Astrocyte (in vitro differentiated cells and primary cell): ENCODE measurements around the gene RDH16. TPM values are rescaled to one million over a fixed set of nuclear protein-coding genes. Genes with fewer than 3 reads are reported as not detected.
"Not testable (repeated sequence)": the region's sequence is repeated elsewhere in the genome, so short reads cannot be mapped to it uniquely, and the experiment has no call there.

Source experiments
- DNase-seq: peaks from one replicate; pipeline ENCODE4 v3.0.0-alpha.2; 2010; ENCODE audit warnings: low read depth
- FAIRE-seq: peaks from 2 replicates; lab custom pipeline; 2011; peaks lifted over from hg19 to GRCh38; lab: Jason Lieb, UNC
- H2AFZ ChIP-seq: 2 replicates; pipeline ENCODE4 v1.6.0; 2012; ENCODE audit warnings: low read depth, low read length, inconsistent platforms
- H3K27ac ChIP-seq: 2 replicates; pipeline ENCODE4 v1.5.1; 2011; ENCODE audit warnings: low read depth, low read length, inconsistent platforms
- H3K27me3 ChIP-seq: 2 replicates; pipeline ENCODE4 v1.6.0; 2011; ENCODE audit warnings: low read length, inconsistent platforms; ENCODE audit not compliant: insufficient read depth
- H3K36me3 ChIP-seq: 2 replicates; pipeline ENCODE4 v1.5.1; 2011; ENCODE audit warnings: low read length, inconsistent platforms; ENCODE audit not compliant: insufficient read depth
- H3K4me1 ChIP-seq: 2 replicates; pipeline ENCODE4 v1.5.1; 2011; ENCODE audit warnings: low read length, inconsistent platforms; ENCODE audit not compliant: insufficient read depth
- H3K4me2 ChIP-seq: 2 replicates; pipeline ENCODE4 v1.6.0; 2012; ENCODE audit warnings: low read length, inconsistent platforms
- H3K4me3 ChIP-seq: 2 replicates; pipeline ENCODE4 v1.5.1; 2011; ENCODE audit warnings: low read depth, mild to moderate bottlenecking, low read length, inconsistent platforms; ENCODE audit not compliant: insufficient read depth
- H3K79me2 ChIP-seq: 2 replicates; pipeline ENCODE4 v1.6.0; 2012; ENCODE audit warnings: mild to moderate bottlenecking, low read length, inconsistent platforms; ENCODE audit not compliant: insufficient read depth
- H3K9ac ChIP-seq: 2 replicates; pipeline ENCODE4 v1.6.0; 2012; ENCODE audit warnings: mild to moderate bottlenecking, low read length, inconsistent platforms
- H3K9me3 ChIP-seq: 2 replicates; pipeline ENCODE4 v1.5.1; 2012; ENCODE audit warnings: low read depth, mild to moderate bottlenecking, low read length, inconsistent platforms; ENCODE audit not compliant: insufficient read depth
- H4K20me1 ChIP-seq: 2 replicates; pipeline ENCODE4 v1.6.0; 2012; ENCODE audit warnings: low read length, inconsistent platforms; ENCODE audit not compliant: insufficient read depth
- H3K27ac Mint-ChIP-seq: one replicate; pipeline ENCODE4 v1.8.0; 2021; ENCODE audit warnings: mild to moderate bottlenecking, mixed read lengths; ENCODE audit not compliant: unreplicated experiment
- H3K27me3 Mint-ChIP-seq: one replicate; pipeline ENCODE4 v1.8.0; 2021; ENCODE audit warnings: low read depth, mixed read lengths; ENCODE audit not compliant: unreplicated experiment
- H3K36me3 Mint-ChIP-seq: one replicate; pipeline ENCODE4 v1.8.0; 2021; ENCODE audit warnings: low read depth, mixed read lengths; ENCODE audit not compliant: unreplicated experiment
- H3K4me1 Mint-ChIP-seq: one replicate; pipeline ENCODE4 v1.8.0; 2021; ENCODE audit warnings: low read depth, mixed read lengths; ENCODE audit not compliant: unreplicated experiment
- H3K4me3 Mint-ChIP-seq: one replicate; pipeline ENCODE4 v1.8.0; 2021; ENCODE audit warnings: mild to moderate bottlenecking, moderate library complexity, mixed read lengths; ENCODE audit not compliant: unreplicated experiment
- H3K9me3 Mint-ChIP-seq: one replicate; pipeline ENCODE4 v1.8.0; 2021; ENCODE audit warnings: mild to moderate bottlenecking, mixed read lengths; ENCODE audit not compliant: unreplicated experiment
- CTCF ChIP-seq: IDR thresholded peaks from 2 replicates; pipeline ENCODE4 v1.5.1; 2011; ENCODE audit warnings: low read depth, mild to moderate bottlenecking, inconsistent platforms, low read length, moderate library complexity; ENCODE audit not compliant: insufficient read depth
- EZH2 ChIP-seq: IDR thresholded peaks from 2 replicates; pipeline ENCODE4 v1.6.1; 2012; ENCODE audit warnings: mild to moderate bottlenecking, low read length, inconsistent platforms; ENCODE audit not compliant: insufficient read depth
- total RNA-seq: library from RNA; stranded (reverse); gene quantifications from 2 replicates; pipeline ENCODE4 v1.2.1, GENCODE V29; 2021

Gene RDH16
- total RNA-seq, 1 donor from 2014 or later = 0.32 TPM

- no peak for FAIRE-seq
- H2AFZ ChIP-seq = no peak overlapping the region
- peak overlapping the region; percentile 62 for H3K4me2 ChIP-seq
- H3K27me3 ChIP-seq = no peaks in the 10 kb centered on the region
- no peaks in the 10 kb centered on the region for H4K20me1 ChIP-seq
- H3K27ac Mint-ChIP-seq = peak overlapping the region; percentile 92
- TF ChIP-seq CTCF (no peak), EZH2 (no peak)
- no peaks in the 10 kb centered on the region for H3K9me3 ChIP-seq
- H3K4me1 Mint-ChIP-seq = peaks cover 15% of the 10 kb centered on the region
- peaks cover 16% of the 10 kb centered on the region for H3K9me3 Mint-ChIP-seq
- no peaks in the 10 kb centered on the region for H3K36me3 ChIP-seq
- no peak overlapping the region for H3K9ac ChIP-seq
- H3K36me3 Mint-ChIP-seq = peaks cover 5% of the 10 kb centered on the region
- peaks cover 8% of the 10 kb centered on the region for H3K4me1 ChIP-seq
- DNase-seq = peak; percentile 55
- peaks cover 13% of the 10 kb centered on the region for H3K27me3 Mint-ChIP-seq
- no peak overlapping the region for H3K4me3 ChIP-seq
- H3K79me2 ChIP-seq = no peaks in the 10 kb centered on the region
- H3K4me3 Mint-ChIP-seq = peak overlapping the region; percentile 47
- no peak overlapping the region for H3K27ac ChIP-seq
Observed at GRCh38 chr12:56941299-56942017, 15.9 kb downstream of the RDH16 start.

DNA sequence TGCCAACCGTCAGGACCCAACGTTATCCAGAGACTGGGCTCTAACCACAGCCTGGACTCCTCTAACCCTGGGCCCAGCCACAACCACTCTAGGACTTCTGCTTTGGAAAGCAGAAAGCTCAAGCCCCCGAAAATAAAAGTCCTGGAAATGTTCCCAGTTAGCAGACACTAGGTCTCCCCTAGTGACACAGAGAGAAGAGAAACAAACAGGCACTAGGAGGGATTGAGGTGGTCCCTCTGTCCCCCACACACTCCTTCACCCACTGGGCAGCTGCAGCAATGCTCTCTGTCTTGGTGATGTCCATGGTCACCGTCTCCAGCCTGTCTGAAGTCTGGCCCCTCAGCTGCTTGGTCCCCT lies 16.5 kb downstream of the RDH16 start:
- not testable (repeated sequence) for H3K4me3 ChIP-seq, H3K79me2 ChIP-seq, H3K36me3 Mint-ChIP-seq, H3K27ac ChIP-seq, H3K9me3 ChIP-seq, H3K27me3 ChIP-seq, DNase-seq, H3K4me1 ChIP-seq, H3K36me3 ChIP-seq, H4K20me1 ChIP-seq, H2AFZ ChIP-seq, H3K9ac ChIP-seq, H3K4me2 ChIP-seq, FAIRE-seq
- peak overlapping the region; percentile 92 for H3K27ac Mint-ChIP-seq
- H3K27me3 Mint-ChIP-seq = peaks cover 13% of the 10 kb centered on the region
- peaks cover 15% of the 10 kb centered on the region for H3K4me1 Mint-ChIP-seq
- peak overlapping the region; percentile 47 for H3K4me3 Mint-ChIP-seq
- H3K9me3 Mint-ChIP-seq = peaks cover 16% of the 10 kb centered on the region

GRCh38 chr12:56935752-56936151 lies 21.7 kb downstream of the RDH16 start:
- Mint-ChIP-seq H3K36me3 (peaks cover 5% of the 10 kb centered on the region), H3K4me3 (no peak overlapping the region), H3K27me3 (peaks cover 19% of the 10 kb centered on the region), H3K9me3 (peaks cover 12% of the 10 kb centered on the region), H3K4me1 (peaks cover 1% of the 10 kb centered on the region), H3K27ac (no peak overlapping the region)
- Histone ChIP-seq H3K9ac (no peak overlapping the region), H3K79me2 (no peaks in the 10 kb centered on the region), H3K4me2 (no peak overlapping the region), H3K4me3 (no peak overlapping the region), H2AFZ (no peak overlapping the region), H3K9me3 (no peaks in the 10 kb centered on the region), H3K27ac (no peak overlapping the region), H4K20me1 (no peaks in the 10 kb centered on the region), H3K4me1 (no peaks in the 10 kb centered on the region), H3K27me3 (no peaks in the 10 kb centered on the region), H3K36me3 (no peaks in the 10 kb centered on the region)
- FAIRE-seq = no peak
- no peak for DNase-seq
- no peak for TF ChIP-seq CTCF
- TF ChIP-seq EZH2 = no peak
